ENCODE results near the gene SLC44A5. TPM values are rescaled to one million over a fixed set of nuclear protein-coding genes. Genes with fewer than 3 reads are reported as not detected.

Gene SLC44A5
- total RNA-seq, 1 donor: under 0.01 TPM

DNA sequence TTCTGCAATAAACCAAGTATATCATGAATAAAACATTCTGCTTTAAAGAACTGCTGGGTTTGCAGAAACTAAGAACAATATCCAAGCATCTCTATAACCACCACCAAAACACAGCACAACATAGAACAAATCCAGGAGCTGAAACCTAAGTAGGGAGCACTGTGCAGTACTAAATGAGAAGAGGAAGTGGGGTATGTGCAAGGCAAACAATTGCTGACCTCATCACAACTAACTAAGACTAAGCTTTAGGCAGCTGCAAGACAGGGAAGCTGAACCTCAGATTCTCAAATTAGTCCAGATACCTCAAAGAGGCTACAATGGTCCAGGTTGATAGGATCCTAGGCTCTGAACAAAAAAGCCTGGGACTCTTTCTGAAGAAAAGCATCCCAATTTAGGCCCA is 172.6 kb downstream of the SLC44A5 start:
- TF ChIP-seq, protein P1, sequence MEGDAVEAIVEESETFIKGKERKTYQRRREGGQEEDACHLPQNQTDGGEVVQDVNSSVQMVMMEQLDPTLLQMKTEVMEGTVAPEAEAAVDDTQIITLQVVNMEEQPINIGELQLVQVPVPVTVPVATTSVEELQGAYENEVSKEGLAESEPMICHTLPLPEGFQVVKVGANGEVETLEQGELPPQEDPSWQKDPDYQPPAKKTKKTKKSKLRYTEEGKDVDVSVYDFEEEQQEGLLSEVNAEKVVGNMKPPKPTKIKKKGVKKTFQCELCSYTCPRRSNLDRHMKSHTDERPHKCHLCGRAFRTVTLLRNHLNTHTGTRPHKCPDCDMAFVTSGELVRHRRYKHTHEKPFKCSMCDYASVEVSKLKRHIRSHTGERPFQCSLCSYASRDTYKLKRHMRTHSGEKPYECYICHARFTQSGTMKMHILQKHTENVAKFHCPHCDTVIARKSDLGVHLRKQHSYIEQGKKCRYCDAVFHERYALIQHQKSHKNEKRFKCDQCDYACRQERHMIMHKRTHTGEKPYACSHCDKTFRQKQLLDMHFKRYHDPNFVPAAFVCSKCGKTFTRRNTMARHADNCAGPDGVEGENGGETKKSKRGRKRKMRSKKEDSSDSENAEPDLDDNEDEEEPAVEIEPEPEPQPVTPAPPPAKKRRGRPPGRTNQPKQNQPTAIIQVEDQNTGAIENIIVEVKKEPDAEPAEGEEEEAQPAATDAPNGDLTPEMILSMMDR (IDR thresholded peaks at IDR 0.05; ENCODE audit: insufficient read depth, low read depth, low read length): no peak
- H3K4me3 ChIP-seq (ENCODE audit: low read depth, low read length): no peak overlapping the region
- no peak for DNase-seq (ENCODE audit: low read depth)

DNA sequence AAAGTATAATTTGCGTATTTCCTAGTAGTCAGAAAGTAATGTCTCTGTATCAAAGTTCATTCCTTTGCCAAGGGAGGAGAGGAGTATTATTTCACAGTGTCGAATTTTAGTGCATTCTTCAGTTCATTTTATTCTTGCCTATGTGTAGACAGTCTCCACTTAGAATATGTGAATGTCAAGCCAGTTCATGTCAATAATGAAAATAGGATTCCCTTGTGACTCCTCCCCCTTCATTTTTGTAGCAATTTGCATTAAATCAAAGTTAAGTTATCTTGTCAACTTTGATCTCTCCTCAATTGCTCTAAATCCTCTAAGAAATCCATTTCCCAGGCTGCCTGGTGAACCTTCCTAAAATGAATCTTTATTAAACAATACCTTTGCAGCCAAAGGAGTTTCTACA is 179.1 kb downstream of the SLC44A5 start:
- no peak for DNase-seq (ENCODE audit: low read depth)
- TF ChIP-seq, protein P1 (IDR thresholded peaks at IDR 0.05; ENCODE audit: insufficient read depth, low read depth, low read length): no peak

DNA sequence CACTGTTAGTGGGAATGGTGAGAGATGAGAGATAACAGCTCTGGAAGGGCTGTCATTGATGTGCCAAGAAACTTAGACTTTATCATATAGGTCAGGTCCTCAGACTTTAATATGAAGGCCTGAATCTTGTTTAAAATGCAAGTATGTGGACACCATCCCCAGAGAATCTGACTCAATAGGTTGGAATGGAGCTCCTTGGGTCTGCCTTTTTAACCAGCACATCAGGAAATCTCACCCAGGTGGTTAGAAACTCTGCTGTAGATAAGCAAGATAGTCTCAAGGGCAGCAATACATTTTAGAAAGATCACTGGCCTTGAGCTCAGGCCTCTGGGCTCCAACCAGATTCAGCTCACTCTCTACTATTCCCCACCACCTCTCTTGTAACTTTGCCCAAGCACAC is 180.4 kb downstream of the SLC44A5 start:
- TF ChIP-seq, protein P1 (IDR thresholded peaks at IDR 0.05; ENCODE audit: insufficient read depth, low read depth, low read length): no peak
- H3K4me3 ChIP-seq (ENCODE audit: low read depth, low read length): no peak overlapping the region
- no peak for DNase-seq (ENCODE audit: low read depth)

More for the DNA sequence above, 179.1 kb downstream of the SLC44A5 start:
- H3K4me3 ChIP-seq (ENCODE audit: low read depth, low read length): no peak overlapping the region

DNA sequence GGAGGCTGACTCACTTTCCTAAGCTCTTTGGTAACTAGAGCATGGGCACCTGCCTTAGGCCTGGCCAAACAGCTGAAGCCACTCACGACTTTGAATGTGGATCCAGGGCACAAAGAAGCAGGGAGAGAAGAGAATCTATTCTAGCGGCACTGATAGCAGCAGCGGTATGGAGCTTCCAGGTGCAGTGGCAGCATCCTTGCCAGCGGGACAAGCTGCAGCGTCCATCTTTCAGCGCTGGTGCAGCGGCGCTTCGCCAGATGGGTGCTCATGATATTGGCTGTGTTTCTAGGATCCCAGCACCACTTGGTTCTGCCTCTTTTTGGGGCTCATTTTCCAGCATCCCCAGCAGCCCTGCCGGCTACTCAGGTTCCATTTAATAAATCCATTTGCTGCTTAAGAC is 184.2 kb downstream of the SLC44A5 start:
- no peak for DNase-seq (ENCODE audit: low read depth)
- TF ChIP-seq, protein P1 (IDR thresholded peaks at IDR 0.05; ENCODE audit: insufficient read depth, low read depth, low read length): no peak
- no peak overlapping the region for H3K4me3 ChIP-seq (ENCODE audit: low read depth, low read length)

DNA sequence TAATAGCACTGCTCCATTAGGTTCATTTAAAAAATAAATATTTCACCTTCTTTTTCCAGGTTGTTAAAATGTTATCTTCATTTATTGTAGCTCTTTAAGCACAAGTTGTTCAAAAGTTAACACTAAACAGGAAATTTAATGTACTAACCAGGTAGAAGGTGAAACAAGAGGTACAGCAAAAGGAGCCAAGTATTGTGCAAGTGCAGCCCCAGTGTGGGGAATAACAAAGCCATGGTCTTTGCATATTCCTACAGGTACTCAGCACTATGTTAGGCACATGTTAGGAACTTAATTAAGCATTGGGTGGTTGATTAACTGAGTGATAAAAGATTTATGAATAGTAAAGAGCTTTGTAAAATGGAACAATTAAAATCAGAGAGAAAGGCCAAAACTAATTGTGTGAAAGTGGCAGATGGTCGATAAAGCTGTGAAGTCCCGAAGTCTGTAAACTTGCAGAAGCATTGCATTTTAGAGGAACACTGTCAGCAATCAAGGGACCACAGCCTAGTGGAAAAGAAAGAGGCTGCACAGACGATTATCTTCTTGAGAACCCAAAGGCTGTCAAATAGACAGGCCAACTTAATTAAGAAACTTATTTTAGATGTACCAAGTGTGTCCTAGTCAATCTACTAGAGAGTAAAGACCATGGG is 185.8 kb downstream of the SLC44A5 start:
- TF ChIP-seq, protein P1 (IDR thresholded peaks at IDR 0.05; ENCODE audit: insufficient read depth, low read depth, low read length): no peak
- DNase-seq (ENCODE audit: low read depth): no peak
- H3K4me3 ChIP-seq (ENCODE audit: low read depth, low read length): no peak overlapping the region

DNA sequence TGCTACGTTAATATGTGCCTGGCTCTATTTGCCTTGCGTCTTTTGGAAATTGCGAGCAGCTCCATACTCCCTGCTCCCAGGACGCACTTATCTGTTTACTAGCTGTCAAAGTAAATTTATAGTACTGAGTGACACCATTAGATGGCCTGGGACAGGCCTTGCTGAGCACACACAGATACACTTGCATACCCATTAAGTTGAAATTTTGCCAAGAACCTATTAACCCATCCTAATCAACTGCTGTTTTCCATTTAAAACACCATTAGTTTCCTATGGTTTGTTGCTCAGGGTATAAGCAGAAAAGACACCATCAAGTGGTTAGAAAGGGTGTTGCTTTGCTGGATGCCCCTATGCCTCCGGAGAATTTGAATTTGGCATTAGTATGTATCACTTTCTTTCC is 187.3 kb downstream of the SLC44A5 start:
- DNase-seq (ENCODE audit: low read depth): no peak
- TF ChIP-seq, protein P1 (IDR thresholded peaks at IDR 0.05; ENCODE audit: insufficient read depth, low read depth, low read length): no peak
- H3K4me3 ChIP-seq (ENCODE audit: low read depth, low read length): no peak overlapping the region

DNA sequence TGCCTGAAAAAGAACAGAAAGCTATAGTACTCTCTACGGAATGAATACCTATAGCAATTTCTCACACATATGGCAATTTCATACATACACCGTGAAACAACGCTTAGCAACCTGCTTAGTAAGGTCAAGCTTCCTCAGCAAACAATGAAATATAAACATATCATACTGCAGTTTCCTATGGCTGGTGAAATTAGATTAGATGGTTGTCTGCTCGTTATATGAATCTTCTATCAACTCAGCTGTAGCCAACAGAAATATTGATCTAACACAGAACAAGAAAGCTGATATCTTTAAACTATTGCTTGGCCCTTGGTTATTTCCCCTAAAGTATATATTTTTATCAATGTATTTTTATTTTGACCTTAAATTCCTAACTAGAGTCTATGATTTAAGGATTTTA is 187.8 kb downstream of the SLC44A5 start:
- H3K4me3 ChIP-seq (ENCODE audit: low read depth, low read length): no peak overlapping the region
- DNase-seq (ENCODE audit: low read depth): no peak
- TF ChIP-seq, protein P1 (IDR thresholded peaks at IDR 0.05; ENCODE audit: insufficient read depth, low read depth, low read length): no peak

Data from fibroblast of villous mesenchyme (primary cell).